ENCODE data around the gene TCF12.

Gene TCF12

DNA sequence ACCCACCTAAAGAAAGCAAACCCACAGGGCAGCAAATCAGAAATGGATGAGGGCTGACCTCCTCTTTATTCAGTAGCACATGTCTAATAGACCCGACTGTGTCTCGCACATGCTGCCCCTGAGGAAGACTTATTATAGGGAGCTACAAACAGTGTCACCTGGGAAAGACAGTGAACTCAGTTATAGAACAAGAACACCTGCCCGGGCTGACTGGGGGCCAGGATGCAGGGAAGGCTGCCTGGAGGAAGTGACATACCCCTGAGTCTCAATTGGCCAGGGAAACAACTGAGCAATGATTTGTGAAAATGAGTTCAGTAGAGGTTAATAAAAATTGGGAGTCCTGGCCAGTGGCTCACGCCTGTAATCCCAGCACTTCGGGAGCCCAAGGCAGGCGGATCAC, 379.2 kb downstream of the TCF12 start:
- DNase-seq (ENCODE audit: low read depth, low spot score) = no peak

DNA sequence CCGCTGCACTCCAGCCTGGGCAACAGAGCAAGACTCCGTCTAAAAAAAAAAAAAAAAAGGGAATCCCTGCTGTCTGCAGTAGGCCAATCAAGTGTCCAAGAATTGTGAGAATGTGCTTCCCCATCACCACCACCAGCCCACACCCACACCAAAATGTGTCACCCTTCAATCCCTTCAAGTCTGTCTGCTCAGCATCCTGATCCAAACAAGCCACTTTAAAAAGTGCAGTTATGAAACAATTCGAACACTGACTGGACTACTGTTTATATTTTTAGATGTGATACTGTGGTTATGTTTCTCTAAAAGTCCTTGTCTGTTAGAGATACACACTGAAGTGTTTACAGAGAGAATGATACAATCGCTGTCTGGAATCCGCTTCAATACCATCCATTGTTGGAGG, 379.8 kb downstream of the TCF12 start:
- no peak for DNase-seq (ENCODE audit: low read depth, low spot score)

DNA sequence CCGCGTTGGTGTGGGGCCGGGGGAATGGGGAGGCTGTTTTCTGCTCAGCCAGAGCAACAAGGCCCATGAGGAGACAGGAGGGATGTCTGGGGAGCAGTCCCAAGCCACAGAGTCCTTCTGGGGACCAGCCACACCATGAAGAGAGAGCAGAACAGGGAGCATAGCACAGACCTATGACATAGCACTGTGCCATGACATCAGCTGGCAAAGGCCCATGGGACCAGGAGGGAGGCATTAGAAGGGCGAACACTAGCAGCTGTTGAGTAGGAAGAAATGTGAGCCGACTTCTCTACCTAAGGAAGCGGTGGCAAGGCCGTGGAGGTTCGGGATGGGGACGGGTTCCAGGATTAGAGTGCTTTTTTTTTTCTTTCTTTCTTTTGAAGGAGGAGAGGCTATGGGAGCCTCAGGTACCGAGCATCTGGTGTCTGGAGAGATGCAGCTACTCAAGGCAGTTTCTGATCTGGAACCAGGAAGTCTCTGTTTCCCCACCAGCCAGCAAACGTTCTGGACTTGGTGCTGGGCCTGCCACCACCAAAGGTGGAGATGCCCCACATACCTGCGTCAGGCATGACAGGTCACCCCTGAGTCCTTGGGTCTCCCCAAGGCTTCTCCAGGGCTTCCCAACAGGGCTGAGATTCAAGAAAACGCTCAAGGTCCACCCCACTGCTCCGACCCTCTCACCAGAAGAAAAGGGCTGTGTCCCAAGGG, 380.6 kb downstream of the TCF12 start:
- no peak for DNase-seq (ENCODE audit: low read depth, low spot score)

DNA sequence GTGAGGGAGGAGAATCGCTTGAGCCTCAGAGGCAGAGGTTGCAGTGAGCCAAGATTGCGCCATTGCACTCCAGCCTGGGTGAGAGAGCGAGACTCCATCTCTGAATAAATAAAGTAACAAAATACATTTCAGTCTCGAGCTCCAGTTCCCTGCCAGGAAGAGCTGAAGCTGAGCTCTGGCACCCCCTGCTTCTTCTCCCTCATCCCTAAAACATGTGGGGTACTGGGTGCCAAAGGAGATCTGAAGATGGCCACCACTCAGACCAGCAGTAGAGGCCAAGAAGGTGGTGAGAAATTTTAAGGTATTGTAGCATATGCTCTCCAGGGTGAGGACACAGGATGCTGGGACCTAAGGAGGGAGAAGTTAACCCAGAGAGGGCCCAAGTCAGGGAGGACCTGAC, 382.9 kb downstream of the TCF12 start:
- DNase-seq (ENCODE audit: low read depth, low spot score) = no peak

DNA sequence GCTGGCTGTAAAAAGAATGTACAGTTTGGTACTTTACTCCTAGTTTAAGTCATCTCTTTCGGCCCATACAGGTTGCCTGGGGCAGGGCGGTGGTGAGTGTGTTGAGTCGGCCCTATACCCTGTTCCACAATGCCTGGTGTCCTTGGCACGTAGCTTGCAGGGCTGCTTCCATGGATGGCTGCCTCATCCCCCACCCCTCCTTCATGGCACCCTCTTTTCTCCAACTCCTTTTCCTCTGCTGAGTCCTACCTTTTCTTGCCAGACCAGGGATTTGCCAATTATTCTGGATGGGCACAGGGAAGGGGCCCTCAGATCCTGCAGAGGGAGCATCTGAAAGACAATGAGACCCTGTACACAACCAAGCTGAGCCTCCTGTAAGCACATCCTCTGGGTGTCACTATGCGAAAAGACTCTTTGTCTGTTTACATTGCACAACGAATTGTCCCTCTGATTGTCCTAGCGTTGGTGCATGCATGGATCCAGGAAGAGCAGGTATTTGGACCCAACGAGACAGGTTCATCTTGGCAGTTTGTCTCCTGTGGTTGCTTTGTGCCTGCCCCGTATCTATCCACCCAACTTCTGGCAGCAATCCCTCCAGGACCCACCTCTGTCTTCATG, 384.3 kb downstream of the TCF12 start:
- DNase-seq (ENCODE audit: low read depth, low spot score) = no peak

DNA sequence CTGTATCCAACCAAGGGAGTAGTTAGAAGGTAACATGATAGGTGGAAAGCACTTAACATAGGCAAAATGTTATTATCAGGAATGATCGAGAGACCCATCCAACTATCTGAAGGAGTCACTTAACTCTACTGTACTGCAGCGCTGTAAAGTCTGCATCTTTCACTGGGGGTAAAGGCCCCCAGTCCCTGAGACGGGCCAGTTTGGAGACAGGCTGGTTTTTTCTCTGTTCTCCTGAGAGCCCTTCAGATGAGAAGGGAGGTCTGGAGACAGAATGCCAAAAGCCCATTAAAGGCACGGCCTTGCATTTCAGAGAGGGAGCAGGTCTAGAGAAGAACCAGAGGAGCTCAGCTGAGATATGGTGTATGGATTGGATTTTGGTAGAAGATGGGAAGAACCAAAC, 386.6 kb downstream of the TCF12 start:
- DNase-seq (ENCODE audit: low read depth, low spot score) = no peak

DNA sequence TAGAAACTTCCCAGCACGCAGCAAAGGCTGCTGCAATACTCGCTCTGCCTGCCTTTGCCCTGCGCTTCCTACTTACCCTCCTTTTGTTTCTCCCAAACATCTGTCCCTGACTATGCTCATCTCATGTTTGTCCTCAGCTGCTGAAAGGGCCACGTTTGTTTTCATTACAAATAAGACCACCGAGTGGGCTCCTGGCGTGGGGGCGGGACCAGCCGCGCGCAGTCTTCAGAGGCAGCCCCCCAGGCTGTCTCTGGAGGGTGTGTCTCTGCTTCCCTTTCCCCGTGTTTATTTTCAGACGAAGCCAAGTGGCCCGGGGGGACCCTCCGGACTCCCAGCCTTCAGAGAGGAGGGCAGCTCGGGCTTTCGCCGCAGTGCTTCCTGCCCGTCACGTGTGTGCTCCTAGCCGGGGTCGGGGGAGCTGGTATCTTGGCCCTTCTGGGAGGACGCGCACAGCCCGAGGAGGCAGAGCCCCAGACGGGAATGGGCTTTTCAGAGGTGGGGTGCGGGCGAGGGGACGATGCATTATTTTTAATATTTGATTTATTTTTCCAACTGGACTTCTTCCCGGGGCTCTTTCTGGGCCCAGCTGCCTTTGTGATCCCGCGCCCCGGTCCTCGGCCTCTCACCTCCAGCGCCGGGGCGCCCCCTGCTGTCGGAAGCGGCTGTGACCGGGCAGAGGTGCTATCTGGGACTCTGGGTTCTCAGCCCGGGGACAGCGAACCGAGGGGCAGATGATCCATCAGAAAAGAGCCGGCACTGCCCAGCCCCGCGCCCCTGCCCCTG, 387.9 kb downstream of the TCF12 start:
- DNase-seq (ENCODE audit: low read depth, low spot score) = peak; percentile 66

DNA sequence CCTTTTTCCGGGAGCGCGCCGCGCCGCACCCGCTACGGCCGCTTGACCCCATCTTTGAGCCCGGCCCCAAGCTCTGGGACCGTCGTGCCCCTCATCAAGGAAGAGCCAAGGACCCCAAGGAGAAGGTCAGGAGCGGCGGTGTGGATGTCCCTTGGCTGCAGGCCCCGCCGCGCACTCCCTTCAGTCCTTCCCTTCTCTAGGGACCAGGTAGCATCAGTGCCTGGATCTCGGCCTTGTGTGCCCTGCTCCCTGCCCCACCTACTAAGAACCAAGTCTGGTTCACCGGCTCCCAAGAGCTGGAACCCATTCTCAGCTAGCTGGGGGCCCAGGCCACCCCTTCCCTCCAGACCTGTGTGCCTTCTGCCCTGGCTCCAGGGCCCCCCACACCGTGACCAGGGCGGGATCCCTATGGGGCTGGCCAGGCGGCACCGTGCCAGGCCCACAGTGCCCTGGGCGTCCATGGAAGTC, 388.5 kb downstream of the TCF12 start:
- DNase-seq (ENCODE audit: low read depth, low spot score) = no peak

DNA sequence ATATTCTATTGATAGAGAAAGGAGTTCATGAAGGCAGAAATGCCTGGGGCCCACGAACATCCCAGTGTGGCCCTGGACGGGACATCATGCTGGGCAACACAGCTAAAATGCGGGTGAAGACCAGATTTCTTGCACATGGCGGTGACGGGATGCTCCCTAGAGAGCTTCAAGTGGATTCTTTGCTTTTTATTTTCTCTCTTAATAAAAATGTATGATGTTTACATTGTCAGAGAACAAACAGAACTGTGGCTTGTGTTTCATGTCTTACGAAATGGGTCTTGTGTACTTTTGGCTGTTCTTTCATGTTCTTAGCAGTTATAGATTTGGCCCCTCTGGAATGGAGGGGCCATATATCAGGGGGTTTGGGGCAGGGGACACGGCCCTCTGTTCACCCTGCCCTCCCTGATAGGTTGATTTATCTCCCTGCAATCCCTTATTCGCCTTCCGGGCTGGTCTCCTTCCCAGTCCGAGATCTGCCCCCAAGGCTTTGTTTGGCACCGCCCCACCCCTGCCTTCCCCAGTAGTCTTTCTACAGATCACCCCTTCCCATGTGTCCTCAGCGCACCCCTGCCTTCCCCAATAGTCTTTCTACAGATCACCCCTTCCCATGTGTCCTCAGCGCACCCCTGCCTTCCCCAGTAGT, 389.2 kb downstream of the TCF12 start:
- DNase-seq (ENCODE audit: low read depth, low spot score) = no peak

DNA sequence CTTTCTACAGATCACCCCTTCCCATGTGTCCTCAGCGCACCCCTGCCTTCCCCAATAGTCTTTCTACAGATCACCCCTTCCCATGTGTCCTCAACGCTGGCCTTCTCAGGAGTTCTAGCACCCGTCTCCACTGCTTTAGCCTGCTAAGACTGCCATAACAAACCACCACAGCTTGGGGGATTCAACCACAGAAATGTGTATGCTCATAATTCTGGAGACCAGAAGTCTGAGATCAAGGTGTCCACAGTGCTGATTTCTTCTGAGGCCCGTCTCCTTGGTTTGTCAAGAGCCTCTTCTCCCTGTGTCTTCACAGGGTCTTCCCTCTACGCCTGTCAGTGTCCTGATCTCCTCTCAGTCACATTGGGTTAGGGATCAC, 389.7 kb downstream of the TCF12 start:
- no peak for DNase-seq (ENCODE audit: low read depth, low spot score)

DNA sequence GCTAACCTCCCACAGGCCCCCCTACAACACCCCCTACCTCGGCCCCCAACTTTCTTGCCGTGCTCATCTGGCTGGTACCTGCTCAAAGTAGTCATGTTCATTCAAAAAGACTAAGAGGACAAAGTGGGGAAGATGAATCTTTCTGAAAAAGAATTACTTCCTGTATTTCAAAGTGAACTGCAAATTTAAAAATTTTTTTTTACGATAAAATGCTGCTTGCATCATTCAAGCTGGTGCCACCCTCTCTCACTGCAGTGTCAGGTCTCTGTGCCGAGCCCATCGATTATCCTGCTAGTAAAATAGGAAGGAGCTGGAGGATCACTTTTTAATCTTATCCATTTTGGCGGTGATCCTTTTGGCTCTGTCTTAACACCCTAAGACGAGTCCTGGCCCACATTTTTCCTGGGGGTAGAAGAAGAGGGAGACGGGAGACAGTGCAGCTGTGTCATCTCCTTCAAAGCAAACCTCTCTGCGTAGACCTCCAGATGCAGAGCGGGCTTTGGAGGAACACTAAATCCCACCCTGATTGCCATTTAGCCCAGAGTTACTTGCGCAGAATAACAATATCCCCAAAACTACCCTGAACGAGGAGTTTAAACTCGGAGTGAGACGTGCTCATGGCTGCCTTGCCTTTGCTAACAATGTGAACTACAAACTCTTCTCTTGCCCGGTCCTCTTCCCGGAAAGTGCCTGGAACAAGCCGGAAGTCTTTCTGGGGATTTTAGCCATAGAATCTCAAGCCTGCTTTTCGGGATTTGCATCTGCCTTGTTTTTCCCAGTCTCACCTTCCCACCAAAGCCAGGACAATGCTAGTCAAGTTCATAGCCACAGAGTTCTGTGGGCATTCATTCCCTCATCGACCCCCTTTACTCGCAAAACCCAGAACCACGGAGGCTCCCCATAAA, 391.7 kb downstream of the TCF12 start:
- no peak for DNase-seq (ENCODE audit: low read depth, low spot score)

DNA sequence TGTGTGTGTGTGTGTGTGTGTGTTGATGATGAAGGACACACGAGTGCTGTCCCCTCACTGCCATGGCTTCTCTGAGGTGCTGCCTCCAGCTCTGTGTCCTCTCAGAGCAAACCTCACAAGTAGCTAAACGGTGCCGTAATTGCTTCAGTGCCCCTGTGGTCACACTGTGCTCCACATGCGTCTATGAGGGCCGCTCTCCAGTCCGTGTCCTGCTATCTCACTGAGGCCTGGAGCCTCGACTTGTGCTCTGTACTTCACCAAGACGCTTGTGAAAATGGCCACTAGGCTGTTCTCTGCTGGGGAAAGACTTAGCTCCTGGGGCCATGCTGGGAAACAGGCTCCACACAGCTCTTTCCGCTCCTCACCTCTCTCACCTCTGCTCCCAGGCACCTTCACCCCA, 392.4 kb downstream of the TCF12 start:
- no peak for DNase-seq (ENCODE audit: low read depth, low spot score)

DNA sequence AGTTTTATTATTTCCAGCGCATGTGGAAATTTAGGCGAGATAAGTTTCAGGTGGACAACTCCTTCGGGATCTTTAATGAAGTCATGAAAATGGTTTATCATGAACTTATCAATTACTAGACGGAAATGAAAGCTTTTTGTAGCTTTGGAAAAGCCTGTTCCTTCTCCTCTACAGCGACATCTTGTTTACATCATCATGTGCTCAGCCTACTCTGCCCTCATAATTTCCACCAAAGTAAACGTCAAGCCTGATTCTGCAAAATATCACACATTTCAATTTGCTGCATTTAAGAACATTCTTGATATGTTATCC, 393.5 kb downstream of the TCF12 start:
- no peak for DNase-seq (ENCODE audit: low read depth, low spot score)

DNA sequence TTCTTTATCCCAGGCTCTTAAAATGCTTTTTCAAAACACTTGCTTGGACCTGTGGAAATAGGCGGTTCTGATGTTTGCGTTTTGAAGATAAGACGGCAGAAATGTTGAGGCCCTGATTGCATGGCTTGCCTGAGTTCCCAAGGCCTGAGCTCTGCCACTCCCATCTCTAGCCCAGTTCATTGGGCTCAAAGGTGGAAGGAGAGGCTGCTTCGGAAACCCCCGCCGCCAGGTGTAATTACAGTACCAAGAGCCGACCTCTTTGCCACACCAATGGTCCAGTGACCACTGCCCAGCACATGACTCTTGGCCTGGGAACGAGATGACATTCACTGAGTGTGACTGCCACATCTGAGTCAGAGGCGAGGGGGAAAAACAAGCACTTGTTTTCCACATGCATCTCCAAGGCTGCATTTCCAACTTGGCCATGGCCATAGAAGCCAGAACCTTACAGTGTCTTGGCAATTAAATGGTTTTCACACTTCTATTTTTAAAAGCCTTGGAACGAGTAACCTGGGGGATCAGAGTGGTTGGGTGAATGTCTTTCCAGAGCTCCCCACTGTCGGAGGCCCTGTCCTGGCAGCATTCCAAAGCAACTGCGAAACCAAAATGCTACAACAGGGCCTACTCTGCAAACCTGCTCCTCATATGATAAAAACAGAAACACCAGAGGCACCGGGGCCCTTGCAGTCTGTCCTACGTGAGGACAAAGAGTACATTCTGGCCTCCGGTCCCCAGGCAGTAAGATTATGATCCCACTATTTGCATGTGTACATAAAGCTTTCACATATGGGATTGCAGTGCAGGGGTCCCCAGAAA, 394.1 kb downstream of the TCF12 start:
- DNase-seq (ENCODE audit: low read depth, low spot score) = no peak

DNA sequence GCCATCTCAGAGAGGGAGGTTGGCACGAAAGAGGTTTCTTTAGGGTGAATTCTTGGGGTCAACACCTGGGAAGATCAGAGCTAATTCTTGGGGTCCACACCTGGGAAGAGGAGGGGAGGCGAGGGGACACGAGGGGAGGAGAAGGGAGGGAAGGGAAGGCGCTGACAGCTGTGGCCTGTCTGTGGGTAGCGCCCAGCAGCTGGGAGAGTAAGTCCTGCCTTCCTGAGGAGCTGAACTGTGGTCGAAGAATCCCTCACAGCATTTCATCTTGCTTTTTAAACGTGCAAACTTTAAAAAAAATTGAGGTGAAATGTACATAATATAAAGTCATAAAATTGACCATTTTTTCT, 394.7 kb downstream of the TCF12 start:
- DNase-seq (ENCODE audit: low read depth, low spot score) = no peak

DNA sequence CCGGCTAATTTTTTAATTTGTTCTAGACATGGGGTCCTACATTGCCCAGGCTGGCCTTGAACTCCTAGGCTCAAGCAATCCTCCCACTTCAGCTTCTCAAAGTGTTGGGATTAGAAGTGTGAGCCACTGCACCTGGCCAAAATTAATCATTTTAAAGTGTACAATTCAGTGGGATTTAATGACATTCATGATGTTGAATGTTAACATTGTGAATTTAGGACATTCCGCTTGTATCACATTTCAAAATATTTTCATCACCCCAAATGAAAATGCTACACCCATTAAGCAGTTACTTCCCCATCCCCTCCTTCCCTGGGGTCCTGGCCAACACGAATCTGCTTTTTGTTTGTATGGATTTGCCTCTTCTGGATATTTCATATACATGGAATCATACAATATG, 395.8 kb downstream of the TCF12 start:
- no peak for DNase-seq (ENCODE audit: low read depth, low spot score)

DNA sequence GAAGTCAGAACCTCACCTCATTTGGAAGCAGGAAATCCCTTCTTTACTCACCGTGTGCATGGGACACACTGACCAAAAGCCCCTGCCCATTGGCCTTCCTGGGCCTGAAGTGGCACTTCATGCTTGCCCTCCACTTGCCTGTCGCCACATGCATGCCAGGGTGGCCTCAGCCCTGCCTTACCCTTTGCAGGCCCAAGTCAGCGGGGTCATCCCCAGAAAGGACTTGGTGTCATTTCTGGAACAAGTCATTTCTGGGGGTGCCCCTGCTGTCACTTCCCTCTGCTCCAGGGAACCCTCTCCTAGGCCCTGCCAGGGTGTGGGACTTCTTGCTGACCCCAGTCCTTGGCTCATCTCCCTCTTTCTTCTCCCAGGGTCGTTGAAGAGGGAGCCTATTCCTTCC, 398.0 kb downstream of the TCF12 start:
- DNase-seq (ENCODE audit: low read depth, low spot score) = no peak

DNA sequence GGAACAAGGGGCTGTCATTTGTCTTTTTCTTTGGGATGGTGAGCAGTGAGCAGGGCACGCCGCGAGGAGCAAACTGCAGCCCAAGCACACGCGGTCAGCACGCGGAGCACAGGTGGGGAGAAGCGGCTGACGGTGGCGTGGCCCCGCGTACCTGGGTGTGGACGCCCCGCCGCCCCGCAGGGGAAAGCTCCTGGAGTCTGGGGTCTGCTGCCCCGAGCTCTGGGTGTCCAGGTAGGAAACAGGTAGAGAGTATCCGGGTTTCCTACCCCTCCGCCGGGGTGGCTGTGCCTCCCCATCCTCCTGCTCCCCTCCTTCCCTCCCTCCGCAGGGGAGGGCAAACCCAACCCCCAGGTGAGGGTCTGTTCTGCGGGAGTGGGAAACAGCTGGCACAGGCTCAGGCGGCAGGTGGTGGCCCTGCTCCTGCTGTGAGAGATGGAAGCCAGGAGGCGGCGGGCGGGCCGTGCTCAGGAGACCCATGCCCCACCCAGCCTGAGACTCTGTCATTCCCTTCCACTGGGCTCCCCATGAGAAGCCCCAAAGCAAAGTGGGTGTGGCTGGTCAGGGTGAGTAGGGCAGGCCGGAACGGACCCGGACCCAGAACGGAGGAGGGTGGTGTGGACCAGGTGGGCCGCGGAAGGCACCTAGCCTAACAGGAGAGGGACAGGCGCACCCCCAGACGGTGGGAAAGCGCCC, 400.9 kb downstream of the TCF12 start:
- no peak for DNase-seq (ENCODE audit: low read depth, low spot score)

DNA sequence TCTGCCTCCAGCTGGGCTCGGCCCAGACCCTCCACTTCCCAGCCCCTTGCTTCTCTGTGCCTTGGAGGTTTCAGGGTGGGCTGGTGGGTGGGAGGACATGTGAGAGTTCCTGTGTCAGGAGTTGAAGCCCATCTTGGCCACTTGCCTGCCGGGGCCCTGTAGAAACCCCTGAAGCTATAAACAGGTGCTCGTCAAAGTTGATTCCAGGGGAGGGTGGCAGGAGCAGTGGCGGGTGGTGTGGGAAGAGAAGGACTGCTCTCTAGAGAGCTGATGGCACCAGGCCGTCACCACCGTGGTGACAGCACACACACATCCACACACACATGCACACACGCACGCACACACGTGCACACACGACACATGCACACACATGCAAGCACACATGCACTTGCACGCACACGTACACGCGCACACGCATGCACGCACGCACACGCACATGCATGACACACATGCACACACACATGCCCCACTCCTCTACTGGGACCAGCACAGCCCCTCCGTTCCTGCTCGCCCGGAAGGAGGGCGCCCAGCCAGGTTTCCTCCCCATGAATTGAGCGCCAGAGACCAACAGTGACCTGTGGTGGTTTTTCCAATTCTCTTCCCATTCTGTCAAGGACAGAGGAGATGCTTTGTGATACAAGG, 401.6 kb downstream of the TCF12 start:
- DNase-seq (ENCODE audit: low read depth, low spot score) = no peak
